Colon (tissue), 2 donors: ENCODE measurements around the gene ZNF22.

Source experiments
- FAIRE-seq: peaks from 2 replicates; lab custom pipeline; 2012; peaks lifted over from hg19 to GRCh38; lab: Jason Lieb, UNC
- donor health status: control.
- donor health status: control.

The ZNF22 gene

GRCh38 chr10:44965104-44965503 lies 35.6 kb upstream of the ZNF22 start:
- FAIRE-seq: no peak

- no peak for FAIRE-seq
Measured at GRCh38 chr10:44965651-44966097, 35.0 kb upstream of the ZNF22 start.

GRCh38 chr10:44966129-44966815 lies 34.5 kb upstream of the ZNF22 start:
- no peak for FAIRE-seq

- no peak for FAIRE-seq
Measured at GRCh38 chr10:44966816-44967509, 33.8 kb upstream of the ZNF22 start.

- FAIRE-seq: no peak
Measured at GRCh38 chr10:44967616-44968015, 33.1 kb upstream of the ZNF22 start.

GRCh38 chr10:44968091-44968490 lies 32.6 kb upstream of the ZNF22 start:
- no peak for FAIRE-seq

- FAIRE-seq: no peak
Measured at GRCh38 chr10:44968500-44969400, 32.0 kb upstream of the ZNF22 start.

- FAIRE-seq: no peak
Measured at GRCh38 chr10:44969854-44970253, 30.9 kb upstream of the ZNF22 start.

- FAIRE-seq: no peak
Measured at GRCh38 chr10:44970812-44971395, 29.8 kb upstream of the ZNF22 start.

GRCh38 chr10:44971434-44971833 lies 29.3 kb upstream of the ZNF22 start:
- no peak for FAIRE-seq

GRCh38 chr10:44971935-44972757 lies 28.6 kb upstream of the ZNF22 start:
- no peak for FAIRE-seq

- no peak for FAIRE-seq
Measured at GRCh38 chr10:44972874-44973306, 27.8 kb upstream of the ZNF22 start.

- FAIRE-seq: no peak
Measured at GRCh38 chr10:44973323-44974081, 27.2 kb upstream of the ZNF22 start.

- no peak for FAIRE-seq
Measured at GRCh38 chr10:44974082-44974627, 26.6 kb upstream of the ZNF22 start.

GRCh38 chr10:44974628-44975430 lies 25.9 kb upstream of the ZNF22 start:
- no peak for FAIRE-seq

- FAIRE-seq: no peak
Measured at GRCh38 chr10:44975431-44976331, 25.0 kb upstream of the ZNF22 start.

GRCh38 chr10:44976352-44977198 lies 24.1 kb upstream of the ZNF22 start:
- no peak for FAIRE-seq
